IPS-NIHi7 (cell line): ENCODE measurements around the gene TMEM86A.

Source experiments
- DNase-seq: peaks from one replicate; pipeline ENCODE4 v3.0.0; 2012; ENCODE audit warnings: mixed read lengths; ENCODE audit errors: extremely low spot score

Gene TMEM86A

GRCh38 chr11:18726040-18726439, 27.5 kb downstream of the TMEM86A start, which contains the start of gene IGSF22:
Gene IGSF22, minus strand, starts transcription at chr11:18726188. Its CDS starts 1,952 bp downstream, at chr11:18724236.
- DNase-seq: peak; percentile 41

- peak; percentile 85 for DNase-seq
Measured at GRCh38 chr11:18727479-18728236, 29.1 kb downstream of the TMEM86A start.

- no peak for DNase-seq
Measured at GRCh38 chr11:18728658-18729057, 30.1 kb downstream of the TMEM86A start.

- no peak for DNase-seq
Measured at GRCh38 chr11:18729426-18729825, 30.8 kb downstream of the TMEM86A start.

GRCh38 chr11:18730020-18730419, 31.4 kb downstream of the TMEM86A start:
- DNase-seq: no peak

GRCh38 chr11:18731441-18731840, 32.9 kb downstream of the TMEM86A start:
- no peak for DNase-seq

GRCh38 chr11:18731949-18732821, 33.6 kb downstream of the TMEM86A start:
- peak; percentile 74 for DNase-seq

DNA sequence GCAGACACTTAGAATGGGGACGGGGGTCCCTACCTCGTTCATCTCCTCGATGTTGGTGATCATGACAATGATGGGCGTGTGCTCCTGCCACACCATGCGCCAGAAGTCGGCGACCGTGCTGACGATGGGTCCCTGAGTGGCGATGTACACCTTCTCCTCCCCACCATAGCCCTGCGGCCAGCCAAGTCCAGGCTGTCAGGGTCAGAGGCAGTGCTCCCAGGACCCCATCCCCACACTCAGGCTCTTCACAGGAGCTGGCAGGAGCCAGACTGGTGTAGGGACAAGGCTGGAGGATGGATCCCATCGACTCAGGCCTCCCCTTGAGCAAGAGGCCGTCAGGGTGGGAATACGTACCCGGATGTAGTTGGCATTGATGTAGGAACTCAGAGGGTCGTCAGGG, 34.6 kb downstream of the TMEM86A start:
- DNase-seq: no peak

- peak; percentile 41 for DNase-seq
Measured at GRCh38 chr11:18736590-18737148, 38.1 kb downstream of the TMEM86A start.

GRCh38 chr11:18737642-18738041, 39.1 kb downstream of the TMEM86A start:
- no peak for DNase-seq

GRCh38 chr11:18739685-18740084, 41.1 kb downstream of the TMEM86A start:
- DNase-seq: no peak

- no peak for DNase-seq
Measured at GRCh38 chr11:18741783-18742182, 43.2 kb downstream of the TMEM86A start.

DNA sequence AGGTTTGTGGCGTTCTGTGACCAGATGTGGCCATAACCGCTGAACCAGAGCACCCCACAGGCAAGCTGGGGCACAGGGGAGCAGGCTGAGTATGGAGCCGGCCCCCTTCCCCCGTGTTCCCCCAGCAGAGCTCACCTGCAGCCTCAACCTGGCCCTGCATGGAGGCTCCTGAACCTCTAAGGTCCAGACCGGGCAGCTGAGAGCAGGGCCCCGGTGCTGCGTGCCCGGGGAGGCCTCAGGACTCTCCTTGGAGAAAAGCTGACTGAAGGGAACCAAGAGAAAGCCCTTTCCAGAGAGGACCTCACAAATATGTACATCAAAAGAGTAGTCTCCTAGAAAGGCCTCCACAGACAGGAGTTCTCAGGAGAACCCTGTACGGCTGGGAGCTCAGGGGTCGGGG, 44.8 kb downstream of the TMEM86A start:
- DNase-seq: no peak

DNA sequence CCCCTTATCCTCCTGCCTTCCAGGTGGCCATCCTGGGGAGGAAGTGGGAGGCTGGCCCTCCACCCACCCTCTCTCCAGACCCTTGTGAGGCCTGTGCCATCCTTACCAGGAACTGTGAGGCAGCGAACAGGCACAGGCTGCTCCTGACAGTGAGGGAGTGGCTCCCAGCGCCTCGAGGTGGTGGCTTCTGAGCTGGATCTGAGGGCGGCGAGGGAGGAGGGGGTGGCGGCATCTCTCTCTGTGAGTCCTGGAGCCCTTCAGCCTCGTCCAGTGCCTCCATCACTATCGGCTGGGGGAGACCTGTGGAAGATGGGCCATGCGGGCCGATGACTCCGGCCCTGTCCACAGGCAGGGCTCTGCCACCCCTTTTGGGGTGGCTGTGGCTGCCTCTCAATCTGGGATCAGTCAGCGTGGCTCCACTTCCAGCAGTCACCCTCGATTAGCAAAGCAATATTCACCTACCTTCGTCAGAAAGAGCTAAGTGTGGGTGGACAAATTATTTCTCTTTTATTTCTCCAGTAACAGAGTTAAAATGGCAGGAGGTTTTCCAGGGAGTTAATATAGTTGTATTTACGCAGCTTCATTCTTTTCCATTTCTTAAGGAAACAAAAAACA, 45.4 kb downstream of the TMEM86A start:
- DNase-seq: no peak

- no peak for DNase-seq
Measured at GRCh38 chr11:18745251-18745650, 46.7 kb downstream of the TMEM86A start.

DNA sequence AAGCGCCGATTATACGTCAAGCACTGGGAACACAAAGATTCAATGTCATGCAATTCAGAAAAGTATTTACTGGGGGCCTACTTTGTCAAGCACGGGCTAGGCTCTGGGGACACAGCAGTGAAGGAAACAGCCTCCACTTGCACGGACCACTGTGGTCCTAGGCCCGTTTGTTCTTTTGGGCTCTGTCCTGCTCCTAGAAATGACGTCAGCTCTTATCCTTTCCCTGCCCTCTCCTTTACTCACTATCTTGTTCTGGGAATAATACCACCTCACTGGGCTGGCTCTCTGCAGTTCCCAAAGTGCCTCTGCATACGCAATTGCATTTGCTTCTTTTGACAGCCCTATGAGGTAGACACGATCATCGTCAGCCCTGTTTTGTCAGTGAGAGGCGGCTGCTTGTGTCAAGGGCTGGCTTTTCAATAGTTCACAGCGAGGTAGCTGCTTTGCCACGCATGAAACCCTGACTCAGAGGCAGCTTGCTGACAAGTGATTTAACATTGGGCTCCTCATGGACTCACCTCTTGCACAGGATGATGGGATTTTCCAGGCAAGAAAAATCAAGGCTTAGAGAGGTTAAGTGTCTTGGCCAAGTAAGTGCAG, 50.3 kb downstream of the TMEM86A start:
- DNase-seq: no peak

DNA sequence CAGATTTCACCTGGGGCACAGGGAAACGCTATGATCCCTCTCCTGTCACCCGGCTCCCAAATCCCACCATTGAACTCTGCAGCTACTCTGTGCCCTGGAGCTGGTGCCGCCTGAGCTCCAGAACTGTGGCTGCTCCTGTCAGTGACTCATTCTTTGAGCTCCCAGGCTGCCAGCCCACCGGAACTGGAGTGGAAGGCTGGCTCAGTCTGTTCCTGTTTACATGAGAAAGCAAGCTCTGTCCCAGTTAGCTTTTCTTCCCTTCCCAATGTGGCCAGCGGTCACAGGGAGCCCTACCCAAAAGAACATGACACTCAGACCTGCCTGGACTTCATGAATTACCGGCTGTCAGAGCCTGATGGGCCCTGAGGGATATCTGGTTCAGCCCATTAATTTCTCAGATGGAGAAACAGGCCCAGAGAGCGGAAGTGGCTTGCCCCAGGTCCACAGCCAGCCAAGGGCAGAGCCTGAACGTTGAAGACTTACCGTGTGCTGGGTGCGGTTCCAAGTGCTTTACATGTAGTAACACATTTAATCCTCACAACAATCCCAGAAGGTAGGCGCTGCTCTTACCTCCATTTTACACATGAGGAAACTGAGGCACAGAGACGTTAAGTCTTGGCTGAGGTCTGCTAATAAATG, 51.2 kb downstream of the TMEM86A start:
- peak; percentile 76 for DNase-seq

GRCh38 chr11:18750944-18751343, 52.4 kb downstream of the TMEM86A start:
- DNase-seq: no peak

DNA sequence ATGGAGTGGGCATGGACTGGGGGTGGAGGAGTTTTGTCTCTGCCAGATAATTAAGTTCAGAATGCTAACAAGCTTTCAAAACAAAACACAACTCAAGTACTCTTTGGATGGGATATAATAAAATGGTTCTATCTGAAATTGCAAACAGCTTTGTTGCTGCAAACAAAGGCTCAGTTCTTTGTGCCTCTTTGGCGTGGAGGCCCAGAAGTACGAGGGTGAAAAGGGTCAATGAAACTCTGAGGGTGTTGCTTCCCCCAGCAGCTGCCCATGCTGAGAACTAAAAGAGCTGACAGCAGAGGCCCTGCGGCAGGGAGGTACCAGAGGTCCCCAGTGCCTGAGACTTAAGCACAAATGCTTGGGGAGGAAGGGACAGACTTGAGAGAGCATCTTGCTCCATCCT, 53.9 kb downstream of the TMEM86A start:
- no peak for DNase-seq

DNA sequence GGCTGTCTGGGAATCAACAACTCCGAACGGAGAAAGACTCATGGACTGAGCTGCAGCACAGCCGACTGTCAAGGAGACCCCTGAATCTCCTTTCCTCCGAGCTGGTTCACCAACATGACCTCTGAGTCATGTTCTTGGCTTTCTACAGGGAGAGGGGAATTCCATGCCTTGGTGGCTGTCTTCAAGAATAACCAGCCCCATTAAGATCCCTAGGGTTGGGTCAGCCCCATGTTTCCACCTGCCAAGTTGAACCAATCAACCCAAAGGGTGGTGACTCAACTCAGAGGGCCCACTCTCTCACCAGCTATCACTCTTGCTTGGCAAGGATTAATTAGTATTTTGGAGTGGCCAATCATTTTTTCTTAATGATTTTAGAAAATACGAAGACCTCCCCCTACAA, 55.7 kb downstream of the TMEM86A start:
- no peak for DNase-seq
